K562 (cell line): ENCODE results near the gene CCDC172. TPM values are rescaled to one million over a fixed set of nuclear protein-coding genes. Genes with fewer than 3 reads are reported as not detected.

Experiments used
- ATAC-seq: fragments of 200-7000 bp; cut with Tn5 transposase; 3 replicates; pipeline ENCODE4 v1.9.1; 2020; ENCODE audit warnings: moderate library complexity
- BruUV-seq: library from RNA; stranded (reverse); fragments of 400-500 nt; replicated peaks from 2 replicates; lab custom pipeline; 2021; lab: Mats Ljungman, UMichigan
- CTCF ChIA-PET: fragments of 300-600 bp; formaldehyde crosslinking; extraction: SDS; loops from one replicate; lab custom pipeline; 2021; ENCODE audit warnings: low intra/inter-chr PET ratio; lab: Yijun Ruan, JAX
- POLR2A ChIA-PET: fragments of 300-600, 350-650 bp; sonication (Branson Sonifier 250); formaldehyde crosslinking; extraction: SDS; loops from one replicate; lab custom pipeline; 2021; ENCODE audit warnings: antibody characterized with exemption, inconsistent platforms; lab: Yijun Ruan, JAX
- DNase-seq, 4 experiments: peaks; one replicate each; pipeline versions ENCODE4 v3.0.0 to v3.0.0-alpha.2; 2011 to 2018; ENCODE audit warnings: low spot score in 3 of 4, mixed read lengths in 3 of 4; ENCODE audit errors: extremely low read depth in 1 of 4
- FAIRE-seq: peaks from 2 replicates; lab custom pipeline; 2011; peaks lifted over from hg19 to GRCh38; lab: Jason Lieb, UNC
- H2AFZ ChIP-seq: 2 replicates; pipeline ENCODE4 v1.6.0; 2011; ENCODE audit warnings: low read depth, low read length, control low read depth, inconsistent platforms
- H3K27ac ChIP-seq: fragments of 200-600 bp; 3 replicates; pipeline ENCODE4 v1.8.0; 2011; ENCODE audit warnings: low read depth, mild to moderate bottlenecking, control low read depth, inconsistent platforms, low read length, moderate library complexity, mixed read lengths; ENCODE audit errors: extremely low read depth
- H3K27me3 ChIP-seq, 2 experiments: fragments of 300-600 bp in 1 of 2; 2 replicates in 1 of 2; 3 replicates in 1 of 2; pipeline versions ENCODE4 v1.6.0 to v1.8.0; 2011; ENCODE audit warnings: inconsistent platforms in 2 of 2, low read length in 2 of 2, mild to moderate bottlenecking in 1 of 2, mixed read lengths in 1 of 2, moderate library complexity in 1 of 2; ENCODE audit not compliant: control insufficient read depth in 2 of 2, insufficient read depth in 2 of 2
- H3K36me3 ChIP-seq: fragments of 300-600 bp; 3 replicates; pipeline ENCODE4 v1.8.0; 2011; ENCODE audit warnings: mild to moderate bottlenecking, low read length, inconsistent platforms; ENCODE audit not compliant: control insufficient read depth, insufficient read depth
- H3K4me1 ChIP-seq, 2 experiments: fragments of 200-600 bp in 1 of 2; replicated peaks in 1 of 2; 2 replicates in 1 of 2; 3 replicates in 1 of 2; pipeline versions ENCODE4 v1.5.1 to v1.8.0; 2011; ENCODE audit warnings: inconsistent platforms in 2 of 2, low read length in 2 of 2, mild to moderate bottlenecking in 1 of 2, mixed read lengths in 1 of 2, moderate library complexity in 1 of 2; ENCODE audit not compliant: control insufficient read depth in 2 of 2, insufficient read depth in 2 of 2
- H3K4me2 ChIP-seq: 2 replicates; pipeline ENCODE4 v1.6.1; 2011; ENCODE audit warnings: low read length, control low read depth, inconsistent platforms, mixed read lengths; ENCODE audit not compliant: insufficient read depth
- H3K4me3 ChIP-seq: fragments of 200-600 bp; sonication (generic), shearing (Covaris generic); 2 replicates; pipeline ENCODE4 v1.5.1; 2016; ENCODE audit warnings: control low read depth, inconsistent platforms
- H3K79me2 ChIP-seq: fragments of 200-600 bp; 3 replicates; pipeline ENCODE4 v1.8.0; 2011; ENCODE audit warnings: low read length, inconsistent platforms; ENCODE audit not compliant: control insufficient read depth, insufficient read depth
- H3K9ac ChIP-seq, 2 experiments: 2 replicates each; pipeline versions ENCODE4 v1.6.0 to v1.6.1; 2011; ENCODE audit warnings: low read depth in 2 of 2, low read length in 2 of 2, control low read depth in 1 of 2, inconsistent platforms in 1 of 2, mild to moderate bottlenecking in 1 of 2, mixed read lengths in 1 of 2; ENCODE audit not compliant: insufficient read depth in 1 of 2
- H3K9me1 ChIP-seq: one replicate; pipeline ENCODE4 v1.6.0; 2011; ENCODE audit warnings: inconsistent platforms, mild to moderate bottlenecking, low read length, moderate library complexity; ENCODE audit not compliant: control insufficient read depth, insufficient read depth
- H3K9me3 ChIP-seq: replicated peaks from 2 replicates; pipeline ENCODE4 v1.5.1; 2011; ENCODE audit warnings: low read depth, low read length, inconsistent platforms; ENCODE audit not compliant: control insufficient read depth, insufficient read depth
- H4K20me1 ChIP-seq: replicated peaks from 2 replicates; pipeline ENCODE4 v1.6.1; 2011; ENCODE audit warnings: low read length, inconsistent platforms, mixed read lengths; ENCODE audit not compliant: control insufficient read depth, insufficient read depth
- BHLHE40 ChIP-seq: IDR thresholded peaks from 2 replicates; pipeline ENCODE4 v1.6.1; 2011; ENCODE audit warnings: low read length, improper control_type of control experiment
- MTA3 ChIP-seq: fragments of 450-650 bp; formaldehyde crosslinking; IDR thresholded peaks from 2 replicates; pipeline ENCODE4 v1.6.1; 2017; ENCODE audit warnings: mild to moderate bottlenecking, borderline replicate concordance
- NFATC3 ChIP-seq: fragments of 450-650 bp; IDR thresholded peaks from 2 replicates; pipeline ENCODE4 v1.6.1; 2017; ENCODE audit warnings: mild to moderate bottlenecking
- PHB ChIP-seq: fragments of 250-450 bp; sonication (Bioruptor Pico); IDR thresholded peaks from 2 replicates; pipeline ENCODE4 v1.5.0; 2021
- PTRF ChIP-seq: fragments of 450-650 bp; IDR thresholded peaks from 2 replicates; pipeline ENCODE4 v1.6.1; 2016; ENCODE audit warnings: mild to moderate bottlenecking, missing genetic modification characterization, missing compliant biosample characterization
- RBM14 ChIP-seq: fragments of 200-400 bp; formaldehyde crosslinking; IDR thresholded peaks from 2 replicates; pipeline ENCODE4 v1.6.1; 2018; ENCODE audit warnings: low read depth, mild to moderate bottlenecking, low read length, moderate library complexity, borderline replicate concordance; ENCODE audit not compliant: insufficient read depth
- TEAD1 ChIP-seq, 2 experiments: fragments of 450-650 bp in 1 of 2; sonication (generic) in 1 of 2; formaldehyde crosslinking; IDR thresholded peaks; 2 replicates each; pipeline versions ENCODE4 v1.4.0 to v1.8.0; 2020 to 2022; ENCODE audit warnings: mild to moderate bottlenecking in 2 of 2, missing genetic modification reagents in 1 of 2
- WGBS: fragments of 100-300 bp; shearing (Covaris generic); methylation state at CpG from one replicate; pipeline ENCODE4 v1.1.6; 2016; ENCODE audit warnings: low coverage, mixed read lengths; ENCODE audit not compliant: insufficient coverage; ENCODE audit errors: missing lambda C conversion rate; 5-methylcytosine and 5-hydroxymethylcytosine counted together
- in situ Hi-C: fragments of 300-500 bp; cut with MboI; formaldehyde crosslinking; loops from 4 replicates; pipeline ENCODE4 v1.15.0; 2018; ENCODE audit warnings: inconsistent platforms, mixed read lengths
- intact Hi-C: fragments of 100-400 bp; cut with micrococcal nuclease; formaldehyde crosslinking; loops from 2 replicates; pipeline ENCODE4 v1.14.2; 2022
- polyA plus RNA-seq, 8 experiments: library from polyadenylated mRNA; depleted of rRNA in 4 of 8; stranded (reverse) in 5 of 8; unstranded in 3 of 8; fragments of >200 nt; fragmentation: Nextera tagmentation in 2 of 8; fragmentation: Illumina TruSeq in 1 of 8; extraction: Ambion mirVana in 2 of 8; extraction: Trizol in 1 of 8; gene quantifications; 2 replicates each; pipeline versions ENCODE4 v1.2.1 to v1.2.3, GENCODE V29; 2011 to 2014; ENCODE audit warnings: inconsistent platforms in 1 of 8, missing spikeins in 1 of 8
- total RNA-seq, 7 experiments: library from RNA; depleted of rRNA in 6 of 7; stranded (reverse); fragments of >200 nt in 6 of 7; fragmentation: Illumina TruSeq in 2 of 7; extraction: Trizol in 2 of 7; gene quantifications; 2 replicates each; pipeline versions ENCODE4 v1.2.1 to v1.2.3, GENCODE V29; 2011 to 2021; ENCODE audit warnings: low replicate concordance in 1 of 7

CCDC172 gene
- total and polyA plus RNA-seq, 9 of the 15 experiments (the other 6 are each of a cell fraction or from before 2014, with no cell fraction given), result not detected

- no peak for TF ChIP-seq TEAD1 (CRISPR knock-in tag; IDR thresholded peaks at IDR 0.05)
Observed at GRCh38 chr10:116298586-116298985, 25.7 kb upstream of the CCDC172 start (continued).

GRCh38 chr10:116300542-116300941 is 23.7 kb upstream of the CCDC172 start:
- ATAC-seq, result no peak
- Histone ChIP-seq H3K9ac (no peak overlapping the region), H3K36me3 (no peaks in the 10 kb centered on the region), H3K79me2 (no peaks in the 10 kb centered on the region), H3K4me2 (no peak overlapping the region), H2AFZ (no peak overlapping the region), H3K27me3 (no peaks in the 10 kb centered on the region), H3K9me1 (no peaks in the 10 kb centered on the region), H4K20me1 (no peaks in the 10 kb centered on the region), H3K27ac (no peak overlapping the region), H3K4me3 (no peak overlapping the region), H3K9me3 (no peaks in the 10 kb centered on the region), H3K4me1 (no peaks in the 10 kb centered on the region)
- ChIA-PET POLR2A (no interaction called here), CTCF (no interaction called here)
- in situ Hi-C loops (no loop called here), intact Hi-C loops (no loop called here)
- TF ChIP-seq PHB, result no peak
- TF ChIP-seq MTA3, result no peak
- DNase-seq, result no peak
- 0% methylated on average over 1 of the region's 1 CpG for WGBS
- BruUV-seq, result no TSS peak
- no peak for FAIRE-seq

- Histone ChIP-seq H3K4me3 (no peak overlapping the region), H3K9me3 (no peaks in the 10 kb centered on the region), H3K27me3 (no peaks in the 10 kb centered on the region), H4K20me1 (no peaks in the 10 kb centered on the region), H3K9ac (no peak overlapping the region), H3K4me2 (no peak overlapping the region), H3K36me3 (no peaks in the 10 kb centered on the region), H3K27ac (no peak overlapping the region), H2AFZ (no peak overlapping the region), H3K79me2 (no peaks in the 10 kb centered on the region), H3K4me1 (no peaks in the 10 kb centered on the region), H3K9me1 (no peaks in the 10 kb centered on the region)
- ATAC-seq (no peak), DNase-seq (no peak), FAIRE-seq (no peak)
- 0% methylated on average over 1 of the region's 1 CpG for WGBS
- in situ Hi-C loops, result no loop called here
- intact Hi-C loops, result no loop called here
- ChIA-PET POLR2A (no interaction called here), CTCF (no interaction called here)
- BruUV-seq, result no TSS peak
- TF ChIP-seq RBM14 (no peak), NFATC3 (no peak), PTRF (tag) (no peak), BHLHE40 (no peak)
Observed at GRCh38 chr10:116304923-116305322, 19.3 kb upstream of the CCDC172 start.
